Effector memory CD8-positive, alpha-beta T cell (primary cell): ENCODE data around the gene ALX4.

ENCODE experiments used
- ATAC-seq: fragments of 150-1000 bp; cut with Tn5 transposase; replicated peaks from 2 replicates; pipeline ENCODE4 v1.10.0; 2021; ENCODE audit warnings: mild to moderate bottlenecking, moderate library complexity
- DNase-seq, 3 experiments: peaks; one replicate each; pipeline ENCODE4 v3.0.0; 2021
- H3K27ac Mint-ChIP-seq, 2 donors: one replicate each; pipeline ENCODE4 v1.8.0; 2022; ENCODE audit warnings: mild to moderate bottlenecking in 2 of 2, mixed read lengths in 2 of 2, moderate library complexity in 2 of 2
- H3K27me3 Mint-ChIP-seq, 2 donors: one replicate each; pipeline ENCODE4 v1.8.0; 2022; ENCODE audit warnings: mixed read lengths in 2 of 2
- H3K36me3 Mint-ChIP-seq: one replicate; pipeline ENCODE4 v1.8.0; 2022; ENCODE audit warnings: mild to moderate bottlenecking, moderate library complexity, mixed read lengths; ENCODE audit not compliant: insufficient read depth
- H3K4me1 Mint-ChIP-seq, 2 donors: one replicate each; pipeline ENCODE4 v1.8.0; 2022; ENCODE audit warnings: low read depth in 2 of 2, mixed read lengths in 2 of 2
- H3K4me3 Mint-ChIP-seq, 2 donors: one replicate each; pipeline ENCODE4 v1.8.0; 2022; ENCODE audit warnings: mild to moderate bottlenecking in 2 of 2, mixed read lengths in 2 of 2, moderate library complexity in 2 of 2
- H3K9me3 Mint-ChIP-seq, 2 donors: one replicate each; pipeline ENCODE4 v1.8.0; 2022; ENCODE audit warnings: mixed read lengths in 2 of 2

The ALX4 gene

DNA sequence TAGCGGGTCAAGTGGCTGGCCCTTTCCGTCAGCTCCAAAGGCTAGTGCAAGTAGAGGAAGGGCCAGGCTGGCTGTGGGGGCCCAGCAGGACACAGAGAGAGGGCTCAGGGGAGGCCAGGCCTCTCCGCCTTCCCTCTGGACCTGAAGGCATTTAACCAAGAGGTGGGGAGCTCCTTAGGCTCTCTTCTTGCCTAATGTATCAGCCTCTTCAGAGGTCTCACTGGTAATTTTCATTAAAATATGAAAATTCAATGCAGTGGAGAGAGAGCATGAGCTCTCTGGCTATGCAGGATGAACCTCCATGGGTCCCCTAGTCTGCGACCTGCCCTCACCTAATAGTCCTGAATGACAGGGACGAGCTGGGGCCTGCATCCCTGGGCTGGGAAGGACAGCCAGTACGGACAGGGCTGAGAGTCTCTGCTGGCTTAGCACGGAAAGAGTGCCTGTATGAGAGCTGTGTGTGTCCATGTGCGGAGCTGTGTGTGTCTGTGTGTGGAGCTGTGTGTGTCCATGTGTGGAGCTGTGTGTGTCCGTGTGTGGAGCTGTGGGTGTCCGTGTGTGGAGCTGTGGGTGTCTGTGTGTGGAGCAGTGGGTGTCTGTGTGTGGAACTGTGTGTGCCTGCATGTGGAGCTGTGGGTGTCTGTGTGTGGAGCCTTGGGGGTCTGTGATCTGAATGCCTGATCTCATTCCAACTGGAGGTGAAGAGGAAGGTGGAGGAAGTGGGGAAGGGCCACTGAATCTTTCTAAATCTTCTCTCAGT is 2.4 kb downstream of the ALX4 start:
- Mint-ChIP-seq H3K4me1 (peaks cover 16 to 35% of the 10 kb centered on the region in 2 donors), H3K27me3 (peaks cover 81 to 100% of the 10 kb centered on the region in 2 donors), H3K4me3 (no peak overlapping the region), H3K27ac (no peak overlapping the region), H3K36me3 (peaks cover 1% of the 10 kb centered on the region), H3K9me3 (no peaks in the 10 kb centered on the region)
- no peak for ATAC-seq
- DNase-seq, result no peak

DNA sequence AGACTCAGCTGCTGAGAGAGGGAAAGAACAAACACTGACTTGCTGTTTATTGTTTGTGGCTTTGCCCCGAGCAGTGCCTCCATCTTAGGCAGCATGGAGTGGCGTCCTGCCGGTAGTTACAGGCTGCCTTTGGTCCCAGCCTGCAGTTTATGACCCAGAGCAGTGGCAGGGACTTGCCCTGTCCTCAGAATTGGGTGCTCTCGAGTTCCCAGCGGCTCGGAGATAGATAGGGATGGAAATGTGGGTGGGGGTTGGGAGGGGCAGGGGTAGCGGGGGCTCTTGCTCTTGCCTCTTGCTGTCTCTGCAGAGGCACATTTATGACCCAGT is 3.1 kb downstream of the ALX4 start:
- Mint-ChIP-seq H3K27ac (no peak overlapping the region), H3K9me3 (no peaks in the 10 kb centered on the region), H3K27me3 (peaks cover 81 to 100% of the 10 kb centered on the region in 2 donors), H3K4me1 (peaks cover 16 to 35% of the 10 kb centered on the region in 2 donors), H3K36me3 (no peaks in the 10 kb centered on the region), H3K4me3 (peak overlapping the region; percentile 84 to 93)
- no peak for ATAC-seq
- DNase-seq, result no peak

- Mint-ChIP-seq H3K27me3 (peaks cover 81 to 100% of the 10 kb centered on the region in 2 donors), H3K27ac (peak overlapping the region; percentile 55 to 83), H3K36me3 (no peaks in the 10 kb centered on the region), H3K9me3 (no peaks in the 10 kb centered on the region), H3K4me1 (peaks cover 16 to 33% of the 10 kb centered on the region in 2 donors), H3K4me3 (peak overlapping the region; percentile 84 to 93)
- ATAC-seq (no peak), DNase-seq (no peak)
Observed at GRCh38 chr11:44306052-44306917, 3.7 kb downstream of the ALX4 start.

GRCh38 chr11:44305470-44306051 is 4.4 kb downstream of the ALX4 start:
- no peak for DNase-seq
- Mint-ChIP-seq H3K27me3 (peaks cover 78 to 100% of the 10 kb centered on the region in 2 donors), H3K27ac (peak overlapping the region; percentile 55 to 83), H3K4me3 (peak overlapping the region; percentile 84 to 93), H3K36me3 (no peaks in the 10 kb centered on the region), H3K4me1 (peaks cover 16 to 30% of the 10 kb centered on the region in 2 donors), H3K9me3 (no peaks in the 10 kb centered on the region)
- ATAC-seq, result peak; percentile 40

DNA sequence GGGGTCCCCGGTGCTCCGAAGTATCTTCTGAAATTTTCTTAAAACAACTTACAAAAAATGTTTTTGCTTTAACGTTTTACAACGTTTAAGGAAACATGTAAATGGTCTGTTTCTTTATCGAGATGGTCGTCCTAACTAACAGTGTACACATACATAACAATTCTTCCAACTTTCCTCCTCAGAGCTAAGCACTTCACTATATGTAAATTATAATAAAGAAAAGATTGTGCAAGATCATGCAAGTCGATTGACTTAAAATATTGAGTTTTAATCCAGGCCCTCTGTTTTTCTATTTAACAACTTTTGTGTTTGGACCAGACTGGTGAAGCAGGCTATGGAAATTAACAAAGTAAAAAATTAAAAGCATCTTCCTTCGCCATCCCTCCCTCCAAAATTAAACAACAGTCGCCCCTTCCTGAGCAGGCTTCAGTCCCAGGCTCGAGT is 4.9 kb downstream of the ALX4 start:
- ATAC-seq (no peak), DNase-seq (no peak)
- Mint-ChIP-seq H3K27ac (peak overlapping the region in 1 of 2 donors; percentile 83), H3K27me3 (peaks cover 77 to 100% of the 10 kb centered on the region in 2 donors), H3K4me3 (peak overlapping the region; percentile 84 to 93), H3K36me3 (no peaks in the 10 kb centered on the region), H3K9me3 (no peaks in the 10 kb centered on the region), H3K4me1 (peaks cover 16 to 30% of the 10 kb centered on the region in 2 donors)

DNA sequence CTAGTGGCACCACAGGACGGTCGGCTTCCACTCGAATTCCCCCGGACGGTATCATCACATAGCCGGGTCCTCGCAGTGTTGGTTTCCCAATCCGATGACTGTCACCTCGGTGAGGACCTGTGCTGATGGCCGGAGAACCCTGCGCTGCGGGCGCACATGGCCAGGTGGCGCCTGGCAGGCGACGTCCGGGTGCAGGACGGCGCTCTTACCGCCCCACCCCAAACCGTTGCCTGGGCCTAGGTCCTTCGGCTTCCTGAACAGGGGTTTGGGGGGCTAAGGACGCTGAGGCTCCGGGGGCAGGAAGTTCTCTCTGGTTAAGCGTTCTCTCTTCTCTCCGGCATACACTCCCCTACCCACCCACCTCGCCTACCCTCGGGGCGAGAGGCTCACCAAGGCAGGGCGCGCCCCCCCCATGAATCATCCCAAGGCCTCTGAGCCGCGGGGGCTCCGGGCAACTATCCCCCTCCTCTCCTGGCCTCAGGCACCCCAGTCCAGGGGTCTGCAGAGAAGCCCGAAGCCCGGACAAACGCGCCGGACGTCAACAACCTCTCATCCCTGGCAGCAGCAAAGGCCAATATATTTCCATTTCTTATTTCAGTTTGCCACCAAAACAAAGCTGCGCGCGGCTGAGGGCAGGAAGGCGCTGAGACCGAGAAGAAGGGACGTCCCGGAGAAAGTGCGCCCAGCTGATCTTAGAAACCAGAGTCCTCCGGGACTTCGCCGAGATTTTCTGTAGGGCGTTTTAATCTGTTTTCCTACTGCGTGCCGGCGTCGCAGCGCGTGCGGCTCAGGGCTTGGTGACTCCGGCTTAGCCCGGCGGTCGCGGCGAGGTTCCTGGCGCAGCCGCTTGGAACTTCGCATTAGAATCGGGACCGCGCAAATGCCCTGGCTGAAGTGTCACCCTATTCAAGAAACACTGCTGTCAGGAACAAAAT is 5.6 kb downstream of the ALX4 start:
- Mint-ChIP-seq H3K27me3 (peaks cover 83 to 100% of the 10 kb centered on the region in 2 donors), H3K36me3 (no peaks in the 10 kb centered on the region), H3K4me3 (peak overlapping the region; percentile 84 to 93), H3K9me3 (no peaks in the 10 kb centered on the region), H3K4me1 (peaks cover 16 to 30% of the 10 kb centered on the region in 2 donors), H3K27ac (no peak overlapping the region)
- ATAC-seq (no peak), DNase-seq (no peak)

DNA sequence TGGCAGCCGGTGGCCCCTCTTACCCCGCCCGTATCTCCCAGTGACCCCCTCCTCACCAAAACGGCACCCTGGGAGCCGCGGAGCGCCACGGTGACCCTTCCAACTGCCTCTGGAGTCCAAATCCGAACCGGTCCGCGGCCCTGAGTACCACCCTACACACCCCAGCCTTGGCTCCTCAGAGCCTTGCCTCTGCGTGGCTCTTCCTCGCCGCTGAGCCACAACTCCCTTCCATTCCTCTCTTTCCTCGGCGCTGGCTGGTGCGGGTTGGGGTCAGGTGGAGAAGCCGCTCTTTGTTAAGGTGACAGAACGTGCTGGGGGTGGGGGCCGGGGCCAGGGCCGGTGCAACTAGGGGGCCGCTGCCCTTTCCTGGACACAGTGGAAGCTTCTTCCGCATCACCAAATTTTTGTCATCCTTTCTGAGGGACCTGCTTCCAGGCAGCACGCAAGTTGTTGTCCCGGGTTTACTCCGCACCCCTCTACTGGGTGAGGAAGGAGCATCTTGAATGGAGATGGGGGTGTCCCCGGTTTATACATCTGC is 6.5 kb downstream of the ALX4 start:
- no peak for ATAC-seq
- Mint-ChIP-seq H3K9me3 (no peaks in the 10 kb centered on the region), H3K36me3 (no peaks in the 10 kb centered on the region)

GRCh38 chr11:44301564-44302271 is 8.2 kb downstream of the ALX4 start:
- H3K4me3 Mint-ChIP-seq, result no peak overlapping the region
- no peak overlapping the region for H3K27ac Mint-ChIP-seq
- H3K36me3 Mint-ChIP-seq, result no peaks in the 10 kb centered on the region

More for the DNA sequence above, 6.5 kb downstream of the ALX4 start:
- Mint-ChIP-seq H3K4me3 (peak overlapping the region in 1 of 2 donors; percentile 93), H3K4me1 (peaks cover 16 to 30% of the 10 kb centered on the region in 2 donors), H3K27me3 (peaks cover 82 to 100% of the 10 kb centered on the region in 2 donors), H3K27ac (no peak overlapping the region)
- DNase-seq, result no peak

GRCh38 chr11:44300844-44301563 is 8.9 kb downstream of the ALX4 start:
- DNase-seq (no peak), ATAC-seq (no peak)
- Mint-ChIP-seq H3K4me1 (peaks cover 12 to 23% of the 10 kb centered on the region in 2 donors), H3K27me3 (peaks cover 68 to 96% of the 10 kb centered on the region in 2 donors), H3K4me3 (no peak overlapping the region), H3K9me3 (no peaks in the 10 kb centered on the region), H3K27ac (no peak overlapping the region), H3K36me3 (no peaks in the 10 kb centered on the region)

More at GRCh38 chr11:44301564-44302271, 8.2 kb downstream of the ALX4 start:
- DNase-seq (no peak), ATAC-seq (no peak)
- H3K4me1 Mint-ChIP-seq, result peaks cover 16 to 28% of the 10 kb centered on the region in 2 donors
- H3K9me3 Mint-ChIP-seq, result no peaks in the 10 kb centered on the region
- H3K27me3 Mint-ChIP-seq, result peaks cover 75 to 96% of the 10 kb centered on the region in 2 donors

DNA sequence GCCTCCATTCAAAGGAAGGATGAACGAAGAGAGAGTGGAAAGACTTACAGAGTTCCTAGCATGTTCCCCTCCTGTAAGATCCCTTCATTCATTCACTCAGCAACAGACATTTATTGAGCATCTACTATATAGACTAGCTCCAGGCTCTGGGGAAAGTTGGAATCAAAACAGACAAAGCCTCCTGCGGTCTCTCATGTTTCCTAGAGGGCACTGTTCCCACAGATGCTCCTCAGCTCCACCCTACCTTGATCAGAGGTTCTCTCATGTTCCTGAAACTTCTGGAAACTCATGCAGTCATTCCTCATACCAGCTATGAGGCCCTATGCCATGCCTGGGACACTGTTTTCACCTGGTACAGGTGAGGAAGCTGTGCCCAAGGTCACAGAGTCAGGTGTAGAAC is 11.1 kb downstream of the ALX4 start:
- no peak for DNase-seq
- Mint-ChIP-seq H3K4me1 (peaks cover 0 to 6% of the 10 kb centered on the region in 2 donors), H3K4me3 (no peak overlapping the region), H3K27ac (no peak overlapping the region), H3K27me3 (peaks cover 52 to 88% of the 10 kb centered on the region in 2 donors), H3K9me3 (no peaks in the 10 kb centered on the region), H3K36me3 (no peaks in the 10 kb centered on the region)
- ATAC-seq, result no peak

- DNase-seq (no peak), ATAC-seq (no peak)
- Mint-ChIP-seq H3K4me3 (no peak overlapping the region), H3K9me3 (no peaks in the 10 kb centered on the region), H3K27ac (no peak overlapping the region), H3K4me1 (peaks cover 3 to 6% of the 10 kb centered on the region in 2 donors), H3K27me3 (peaks cover 0 to 38% of the 10 kb centered on the region in 2 donors), H3K36me3 (no peaks in the 10 kb centered on the region)
Observed at GRCh38 chr11:44290208-44290607, 19.7 kb downstream of the ALX4 start.
